Mucosa of stomach (tissue), 1 donor: ENCODE measurements around the gene PSG5.
"Not testable (repeated sequence)": the region's sequence is repeated elsewhere in the genome, so short reads cannot be mapped to it uniquely, and the experiment has no call there.

Source experiments
- H3K27me3 ChIP-seq: one replicate; pipeline ENCODE4 v1.7.0; 2013; ENCODE audit warnings: mild to moderate bottlenecking, low read length; ENCODE audit not compliant: control insufficient read depth, insufficient read depth
- H3K36me3 ChIP-seq: one replicate; pipeline ENCODE4 v1.7.0; 2013; ENCODE audit warnings: low read length; ENCODE audit not compliant: control insufficient read depth, insufficient read depth
- H3K4me1 ChIP-seq: one replicate; pipeline ENCODE4 v1.7.0; 2013; ENCODE audit warnings: mild to moderate bottlenecking, low read length; ENCODE audit not compliant: control insufficient read depth, insufficient read depth
- H3K4me3 ChIP-seq: one replicate; pipeline ENCODE4 v1.7.0; 2013; ENCODE audit warnings: low read length
- H3K9ac ChIP-seq: one replicate; pipeline ENCODE4 v1.7.0; 2013; ENCODE audit warnings: mild to moderate bottlenecking, low read length, moderate library complexity
- H3K9me3 ChIP-seq: one replicate; pipeline ENCODE4 v1.7.0; 2013; ENCODE audit warnings: mild to moderate bottlenecking, low read length, moderate library complexity; ENCODE audit not compliant: control insufficient read depth
- donor health status: Pancreatic carcinoma.

PSG5 gene

DNA sequence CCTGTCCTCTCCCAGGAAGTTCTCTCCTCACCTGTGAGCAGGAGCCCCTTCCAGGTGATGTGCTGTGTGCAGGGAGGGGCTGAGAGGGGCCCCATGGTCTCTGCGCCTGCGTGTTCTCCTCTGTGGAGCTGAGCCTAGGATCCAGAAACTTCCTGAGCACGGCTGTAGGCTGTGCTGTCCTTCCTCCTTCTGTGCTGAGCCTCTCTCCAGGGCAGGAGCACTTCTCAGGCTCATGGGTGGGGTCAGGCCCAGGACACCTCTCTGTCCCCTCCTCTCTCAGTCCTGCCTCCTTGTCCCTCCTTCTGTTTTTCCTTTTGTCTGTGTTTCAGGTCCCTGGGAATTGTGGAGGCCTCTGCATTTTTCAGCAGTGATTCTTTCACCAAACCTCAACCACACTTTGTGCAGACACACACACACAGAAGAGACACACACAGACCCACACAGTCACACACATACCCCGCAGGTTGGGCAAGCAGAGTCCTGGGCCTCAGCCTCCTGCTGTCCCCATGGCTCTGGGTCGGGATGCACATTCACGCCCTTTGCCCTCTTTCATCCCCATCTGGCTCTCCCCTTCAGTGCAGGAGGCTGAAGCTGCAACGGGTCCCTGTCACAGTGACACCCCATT, at the start of gene PSG5:
TSS of gene PSG5 (minus strand) at position 226 of the 625 bp plus-strand sequence. CDS start at position 95, 131 bp downstream.
- H3K9me3 ChIP-seq, H3K36me3 ChIP-seq, H3K4me3 ChIP-seq, H3K4me1 ChIP-seq, H3K27me3 ChIP-seq, H3K9ac ChIP-seq: not testable (repeated sequence)

DNA sequence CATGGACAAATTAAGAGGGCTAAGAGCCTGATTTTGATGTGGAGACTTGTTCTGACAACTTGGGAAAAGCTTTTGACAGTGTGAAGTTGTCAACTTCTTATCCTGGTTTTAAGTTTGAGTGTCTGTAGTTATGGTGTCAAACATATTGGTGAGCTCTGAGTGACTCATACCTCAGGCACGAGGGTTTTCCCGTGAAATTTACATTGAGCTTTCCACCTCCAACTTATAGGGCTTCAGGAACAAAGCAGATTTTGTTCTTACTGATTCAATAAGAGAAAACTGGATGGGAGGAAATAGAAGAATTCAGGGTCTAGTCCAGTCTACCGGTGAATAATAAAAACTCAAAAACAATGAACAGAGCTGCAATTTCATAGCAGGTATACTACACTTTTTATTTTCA, 49.4 kb upstream of the PSG5 start:
- not testable (repeated sequence) for H3K4me3 ChIP-seq, H3K9me3 ChIP-seq, H3K36me3 ChIP-seq, H3K27me3 ChIP-seq, H3K9ac ChIP-seq, H3K4me1 ChIP-seq

GRCh38 chr19:43229315-43229714, 43.0 kb upstream of the PSG5 start:
- Histone ChIP-seq H3K4me3 (no peak overlapping the region), H3K4me1 (no peaks in the 10 kb centered on the region), H3K9ac (no peak overlapping the region), H3K36me3 (no peaks in the 10 kb centered on the region), H3K27me3 (no peaks in the 10 kb centered on the region), H3K9me3 (no peaks in the 10 kb centered on the region)

DNA sequence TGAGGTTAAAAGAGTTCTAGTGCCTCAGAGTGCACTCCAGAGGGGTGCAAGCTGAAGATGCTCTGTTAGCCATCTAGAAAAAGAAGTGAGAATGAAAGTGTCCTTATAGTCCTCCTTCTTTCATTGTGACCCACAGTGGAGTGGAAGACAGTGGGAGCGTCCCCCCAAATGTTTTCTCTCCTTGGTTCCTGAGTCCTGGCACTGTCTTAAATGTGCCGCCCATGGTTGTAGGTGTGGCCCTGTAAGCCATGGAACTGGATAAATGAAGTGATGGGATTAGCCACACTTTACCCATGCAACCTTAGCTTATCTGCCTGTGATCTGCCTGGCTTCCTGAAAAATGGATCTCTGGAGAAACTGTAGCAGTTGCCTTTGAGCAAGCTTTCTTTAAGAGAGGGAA, 42.4 kb upstream of the PSG5 start:
- not testable (repeated sequence) for H3K36me3 ChIP-seq, H3K9ac ChIP-seq, H3K4me1 ChIP-seq, H3K9me3 ChIP-seq, H3K27me3 ChIP-seq, H3K4me3 ChIP-seq

GRCh38 chr19:43226986-43227385, 40.6 kb upstream of the PSG5 start:
- H3K36me3 ChIP-seq, H3K9me3 ChIP-seq, H3K9ac ChIP-seq: not testable (repeated sequence)

GRCh38 chr19:43224855-43225253, 38.5 kb upstream of the PSG5 start:
- H3K27me3 ChIP-seq = no peaks in the 10 kb centered on the region
- no peaks in the 10 kb centered on the region for H3K9me3 ChIP-seq
- H3K4me1 ChIP-seq = no peaks in the 10 kb centered on the region
- no peaks in the 10 kb centered on the region for H3K36me3 ChIP-seq
- H3K9ac ChIP-seq = no peak overlapping the region
- no peak overlapping the region for H3K4me3 ChIP-seq

More at GRCh38 chr19:43226986-43227385, 40.6 kb upstream of the PSG5 start:
- not testable (repeated sequence) for H3K4me3 ChIP-seq, H3K4me1 ChIP-seq, H3K27me3 ChIP-seq

DNA sequence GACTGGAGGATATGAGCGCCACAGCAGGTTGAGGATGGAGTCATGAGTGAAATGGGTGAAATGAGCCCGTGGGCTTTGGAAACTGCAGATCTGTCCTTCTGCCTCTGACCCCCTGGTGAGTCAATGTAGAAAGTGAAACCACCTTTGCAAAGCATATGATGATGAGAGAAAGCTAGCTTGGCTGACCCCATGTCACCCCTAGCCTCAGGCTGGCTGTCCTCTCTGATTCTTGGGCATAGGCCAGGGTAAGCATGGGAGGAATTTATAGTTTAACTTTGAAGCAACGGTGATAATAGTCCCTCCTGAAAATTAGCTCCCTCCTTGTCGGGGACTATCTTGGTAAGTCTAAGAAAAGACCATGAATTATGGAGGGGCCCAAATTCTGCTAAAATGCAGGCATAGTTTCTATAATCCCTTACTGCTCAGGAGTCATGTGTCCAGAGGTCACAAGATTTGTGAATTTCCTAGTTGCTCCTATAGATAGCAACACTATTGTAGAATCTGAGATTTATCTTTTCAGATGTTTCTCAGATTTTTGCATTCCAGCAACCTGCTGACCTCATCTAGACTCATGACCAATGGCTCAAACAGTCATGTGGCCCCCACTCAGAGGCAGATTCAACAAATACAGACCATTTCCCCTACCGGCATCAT, 38.0 kb upstream of the PSG5 start:
- not testable (repeated sequence) for H3K4me1 ChIP-seq, H3K27me3 ChIP-seq, H3K36me3 ChIP-seq, H3K4me3 ChIP-seq, H3K9me3 ChIP-seq, H3K9ac ChIP-seq

- not testable (repeated sequence) for H3K4me1 ChIP-seq, H3K9ac ChIP-seq, H3K36me3 ChIP-seq, H3K4me3 ChIP-seq, H3K27me3 ChIP-seq, H3K9me3 ChIP-seq
Measured at GRCh38 chr19:43221891-43222290, 35.6 kb upstream of the PSG5 start.

- not testable (repeated sequence) for H3K36me3 ChIP-seq, H3K4me1 ChIP-seq, H3K9ac ChIP-seq, H3K9me3 ChIP-seq, H3K27me3 ChIP-seq, H3K4me3 ChIP-seq
Measured at GRCh38 chr19:43219136-43219535, 32.8 kb upstream of the PSG5 start.

- H3K27me3 ChIP-seq, H3K9ac ChIP-seq, H3K9me3 ChIP-seq, H3K36me3 ChIP-seq, H3K4me1 ChIP-seq, H3K4me3 ChIP-seq: not testable (repeated sequence)
Measured at GRCh38 chr19:43215881-43216280, 29.5 kb upstream of the PSG5 start.

DNA sequence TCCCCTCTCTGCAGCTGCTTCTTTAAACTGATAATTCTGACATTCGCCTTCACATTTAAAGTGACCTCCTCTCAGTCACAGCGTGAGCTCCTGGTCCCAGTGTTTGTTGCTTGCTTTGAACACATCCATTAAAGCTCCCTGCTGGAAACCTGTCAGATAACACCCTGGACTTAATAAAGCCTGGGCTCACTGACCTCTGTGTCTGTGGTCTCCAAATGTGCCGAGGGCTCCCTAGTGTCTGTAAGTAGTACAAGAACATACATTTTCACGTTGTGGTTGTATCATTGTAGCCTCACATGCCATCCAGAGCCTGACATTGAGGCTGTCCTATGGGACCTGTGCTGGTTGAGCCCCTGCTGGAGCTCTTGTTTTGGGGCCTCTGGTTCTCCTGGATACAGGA, 21.7 kb upstream of the PSG5 start:
- Histone ChIP-seq H3K4me1 (no peaks in the 10 kb centered on the region), H3K27me3 (no peaks in the 10 kb centered on the region), H3K4me3 (no peak overlapping the region), H3K36me3 (no peaks in the 10 kb centered on the region), H3K9me3 (no peaks in the 10 kb centered on the region), H3K9ac (no peak overlapping the region)

DNA sequence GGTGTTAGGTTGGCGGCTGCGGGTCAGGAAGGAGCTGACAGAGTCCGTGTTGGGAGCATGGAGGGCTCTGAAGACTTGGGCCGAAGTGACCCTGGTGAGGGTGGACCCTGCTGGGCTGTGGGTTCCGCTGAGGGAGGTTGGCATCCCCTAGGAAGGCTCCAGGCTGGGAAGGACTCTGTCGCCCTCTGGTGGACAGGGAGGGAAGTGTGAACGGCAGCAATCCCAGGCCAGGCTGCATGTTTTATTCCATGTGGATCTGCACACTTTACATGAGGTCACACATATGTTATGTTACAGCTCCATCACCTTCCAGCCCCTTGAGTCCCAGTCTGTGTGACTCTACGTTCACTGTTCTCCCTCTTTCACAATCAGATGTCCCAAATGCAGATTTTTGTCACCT, 20.8 kb upstream of the PSG5 start:
- not testable (repeated sequence) for H3K4me3 ChIP-seq, H3K36me3 ChIP-seq, H3K9ac ChIP-seq, H3K4me1 ChIP-seq, H3K27me3 ChIP-seq, H3K9me3 ChIP-seq
